ENCODE data around the gene SMG5.

GRCh38 chr1:156319664-156320063 lies 37.0 kb upstream of the SMG5 start:
- TF ChIP-seq, protein P1, sequence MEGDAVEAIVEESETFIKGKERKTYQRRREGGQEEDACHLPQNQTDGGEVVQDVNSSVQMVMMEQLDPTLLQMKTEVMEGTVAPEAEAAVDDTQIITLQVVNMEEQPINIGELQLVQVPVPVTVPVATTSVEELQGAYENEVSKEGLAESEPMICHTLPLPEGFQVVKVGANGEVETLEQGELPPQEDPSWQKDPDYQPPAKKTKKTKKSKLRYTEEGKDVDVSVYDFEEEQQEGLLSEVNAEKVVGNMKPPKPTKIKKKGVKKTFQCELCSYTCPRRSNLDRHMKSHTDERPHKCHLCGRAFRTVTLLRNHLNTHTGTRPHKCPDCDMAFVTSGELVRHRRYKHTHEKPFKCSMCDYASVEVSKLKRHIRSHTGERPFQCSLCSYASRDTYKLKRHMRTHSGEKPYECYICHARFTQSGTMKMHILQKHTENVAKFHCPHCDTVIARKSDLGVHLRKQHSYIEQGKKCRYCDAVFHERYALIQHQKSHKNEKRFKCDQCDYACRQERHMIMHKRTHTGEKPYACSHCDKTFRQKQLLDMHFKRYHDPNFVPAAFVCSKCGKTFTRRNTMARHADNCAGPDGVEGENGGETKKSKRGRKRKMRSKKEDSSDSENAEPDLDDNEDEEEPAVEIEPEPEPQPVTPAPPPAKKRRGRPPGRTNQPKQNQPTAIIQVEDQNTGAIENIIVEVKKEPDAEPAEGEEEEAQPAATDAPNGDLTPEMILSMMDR (IDR thresholded peaks at IDR 0.05): peak; percentile 35 to 59 (median 54)
- no peak for TF ChIP-seq POLR2A (IDR thresholded peaks at IDR 0.05)
